Uterus (tissue), 4 donors: ENCODE measurements around the gene CDR2L. TPM values are rescaled to one million over a fixed set of nuclear protein-coding genes. Genes with fewer than 3 reads are reported as not detected.
"Not testable (repeated sequence)": the region's sequence is repeated elsewhere in the genome, so short reads cannot be mapped to it uniquely, and the experiment has no call there.

ENCODE experiments used
- DNase-seq, 2 donors: peaks; one replicate each; pipeline ENCODE4 v3.0.0-alpha.2; 2019 to 2020
- H3K27ac ChIP-seq, 2 donors: fragments of 200-600 bp; sonication (generic); 1 replicate in 1 of 2; 2 replicates in 1 of 2; pipeline ENCODE4 v1.5.1; 2016 to 2018
- H3K27me3 ChIP-seq, 2 donors: fragments of 200-600 bp; sonication (generic); one replicate each; pipeline ENCODE4 v1.5.1; 2018 to 2019; ENCODE audit warnings: control low read depth in 1 of 2
- H3K36me3 ChIP-seq, 2 donors: fragments of 200-600 bp; sonication (generic); one replicate each; pipeline ENCODE4 v1.5.1; 2019; ENCODE audit warnings: control low read depth in 1 of 2
- H3K4me1 ChIP-seq, 2 donors: fragments of 200-600 bp; sonication (generic); one replicate each; pipeline ENCODE4 v1.5.1; 2018 to 2019; ENCODE audit warnings: control low read depth in 1 of 2
- H3K4me3 ChIP-seq, 2 donors: fragments of 200-600 bp; sonication (generic); 1 replicate in 1 of 2; 2 replicates in 1 of 2; pipeline ENCODE4 v1.5.1; 2018 to 2019; ENCODE audit warnings: mild to moderate bottlenecking in 1 of 2
- H3K9me3 ChIP-seq, 2 donors: fragments of 200-600 bp; sonication (generic); one replicate each; pipeline ENCODE4 v1.5.1; 2019; ENCODE audit warnings: control low read depth in 1 of 2
- CTCF ChIP-seq, 4 experiments: fragments of 200-600 bp in 2 of 4; fragments of 450-650 bp in 2 of 4; sonication (generic) in 2 of 4; IDR thresholded peaks; one replicate each; pipeline ENCODE4 v1.5.1; 2016 to 2019; ENCODE audit warnings: antibody characterized with exemption in 4 of 4, mild to moderate bottlenecking in 2 of 4, moderate library complexity in 1 of 4
- POLR2A ChIP-seq, 2 donors: fragments of 450-650 bp; IDR thresholded peaks; one replicate each; pipeline ENCODE4 v1.6.1; 2016; ENCODE audit warnings: antibody characterized with exemption in 2 of 2, mild to moderate bottlenecking in 1 of 2, moderate library complexity in 1 of 2
- intact Hi-C: fragments of 100-400 bp; cut with DNase I; formaldehyde crosslinking; loops from one replicate; pipeline ENCODE4 v1.15.1; 2023; ENCODE audit warnings: low total_unique reads
- total RNA-seq, 4 donors: library from RNA; depleted of rRNA in 3 of 4; stranded (reverse); fragments of >200 nt in 3 of 4; gene quantifications; one replicate each; pipeline versions ENCODE4 v1.1.0 to v1.2.4, GENCODE V29; 2014 to 2023
- donor health status: DM: yes; HTN: yes; CAD: no.

The CDR2L gene
- total RNA-seq, 4 donors from 2014 or later = 4.7 to 25.4 (median 6.7) TPM

- no peaks in the 10 kb centered on the region for H3K36me3 ChIP-seq
- no peaks in the 10 kb centered on the region for H3K27me3 ChIP-seq
- no peak overlapping the region for H3K4me3 ChIP-seq
- no peak overlapping the region for H3K27ac ChIP-seq
- TF ChIP-seq CTCF (IDR thresholded peaks at IDR 0.05) = no peak
- TF ChIP-seq POLR2A (IDR thresholded peaks at IDR 0.05) = no peak
- intact Hi-C loops = no loop called here
- no peaks in the 10 kb centered on the region for H3K9me3 ChIP-seq
- H3K4me1 ChIP-seq = peaks cover 0 to 5% of the 10 kb centered on the region in 2 donors
- DNase-seq = no peak
Measured at GRCh38 chr17:74979408-74980146, 7.9 kb upstream of the CDR2L start.

- Histone ChIP-seq H3K4me1 (peaks cover 0 to 5% of the 10 kb centered on the region in 2 donors), H3K9me3 (no peaks in the 10 kb centered on the region), H3K4me3 (peak overlapping the region; percentile 49 to 53), H3K36me3 (no peaks in the 10 kb centered on the region), H3K27ac (peak overlapping the region; percentile 75 to 86), H3K27me3 (no peaks in the 10 kb centered on the region)
- intact Hi-C loops = no loop called here
- no peak for DNase-seq
- TF ChIP-seq CTCF (IDR thresholded peaks at IDR 0.05) = no peak
- no peak for TF ChIP-seq POLR2A (IDR thresholded peaks at IDR 0.05)
Measured at GRCh38 chr17:74981318-74981978, 6.0 kb upstream of the CDR2L start.

- H3K27ac ChIP-seq = peak overlapping the region; percentile 75 to 86
- no peaks in the 10 kb centered on the region for H3K36me3 ChIP-seq
- peak in 3 of 4 experiments; percentile 14 to 40 (median 16) for TF ChIP-seq CTCF (IDR thresholded peaks at IDR 0.05)
- peak; percentile 50 to 86 for TF ChIP-seq POLR2A (IDR thresholded peaks at IDR 0.05)
- H3K27me3 ChIP-seq = no peaks in the 10 kb centered on the region
- peak; percentile 68 to 69 for DNase-seq
- peaks cover 0 to 9% of the 10 kb centered on the region in 2 donors for H3K4me1 ChIP-seq
- peak overlapping the region; percentile 49 to 53 for H3K4me3 ChIP-seq
- H3K9me3 ChIP-seq = no peaks in the 10 kb centered on the region
- intact Hi-C loops = no loop called here
Measured at GRCh38 chr17:74981979-74982662, 5.3 kb upstream of the CDR2L start.

- intact Hi-C loops = not testable (repeated sequence)
Measured at GRCh38 chr17:74982663-74983313, 4.6 kb upstream of the CDR2L start.

GRCh38 chr17:74986206-74986576 is 1.2 kb upstream of the CDR2L start:
- intact Hi-C loops = no loop called here
- no peaks in the 10 kb centered on the region for H3K9me3 ChIP-seq
- peaks cover 0 to 9% of the 10 kb centered on the region in 2 donors for H3K4me1 ChIP-seq
- TF ChIP-seq CTCF (IDR thresholded peaks at IDR 0.05) = no peak
- no peak for TF ChIP-seq POLR2A (IDR thresholded peaks at IDR 0.05)
- H3K4me3 ChIP-seq = no peak overlapping the region
- no peak overlapping the region for H3K27ac ChIP-seq
- no peaks in the 10 kb centered on the region for H3K36me3 ChIP-seq
- H3K27me3 ChIP-seq = no peaks in the 10 kb centered on the region
- no peak for DNase-seq

More at GRCh38 chr17:74982663-74983313, 4.6 kb upstream of the CDR2L start:
- not testable (repeated sequence) for DNase-seq, H3K36me3 ChIP-seq, H3K4me1 ChIP-seq, H3K9me3 ChIP-seq, H3K27me3 ChIP-seq
- H3K27ac ChIP-seq = peak overlapping the region; percentile 75 to 86
- peak overlapping the region; percentile 49 to 53 for H3K4me3 ChIP-seq
